Activated CD4-positive, alpha-beta T cell treated with anti-CD3 and anti-CD28 coated beads, Interleukin-2, Interleukin-4, amounts not matched to agents 100 ng/mL and 50 ng/mL, durations not matched to agents 16 hours and 8 hours (primary cell): ENCODE data around the gene SPACA5.
"Not testable (repeated sequence)": the region's sequence is repeated elsewhere in the genome, so short reads cannot be mapped to it uniquely, and the experiment has no call there.

Experiments
- DNase-seq: peaks from one replicate; pipeline ENCODE4 v3.0.0-alpha.2; 2020; ENCODE audit warnings: low spot score

The SPACA5 gene

DNA sequence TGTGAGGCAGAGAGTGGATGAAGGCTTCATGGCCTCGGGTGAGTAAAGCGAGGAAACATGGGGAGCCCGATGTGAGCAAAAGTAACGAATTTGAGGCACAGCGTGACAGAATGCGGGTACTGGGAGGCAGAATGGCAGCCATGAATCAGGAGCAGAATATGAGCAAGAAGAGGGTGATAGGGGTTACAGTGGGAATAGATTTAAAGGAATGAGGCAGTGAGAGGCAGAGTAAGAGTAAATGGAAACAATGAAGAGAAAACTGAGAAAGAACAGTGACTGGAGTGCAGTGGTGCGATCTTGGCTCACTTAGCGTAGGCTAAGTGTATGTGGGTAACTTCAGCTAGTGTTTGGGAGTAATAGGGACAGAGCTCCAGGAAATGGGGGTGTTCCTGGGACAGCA, at the start of gene SPACA5:
SPACA5 (plus strand) TSS at position 301 of the 400 bp plus-strand sequence. CDS start 815 bp downstream, outside the sequence.
- not testable (repeated sequence) for DNase-seq

- DNase-seq: not testable (repeated sequence)
Measured at GRCh38 chrX:47958206-47958605, 48.6 kb upstream of the SPACA5 start.

- DNase-seq: peak; percentile 3
Measured at GRCh38 chrX:47958761-47959342, 47.9 kb upstream of the SPACA5 start.

- DNase-seq: no peak
Measured at GRCh38 chrX:47960406-47960805, 46.4 kb upstream of the SPACA5 start.

- DNase-seq: not testable (repeated sequence)
Measured at GRCh38 chrX:47961830-47962229, 45.0 kb upstream of the SPACA5 start.

DNA sequence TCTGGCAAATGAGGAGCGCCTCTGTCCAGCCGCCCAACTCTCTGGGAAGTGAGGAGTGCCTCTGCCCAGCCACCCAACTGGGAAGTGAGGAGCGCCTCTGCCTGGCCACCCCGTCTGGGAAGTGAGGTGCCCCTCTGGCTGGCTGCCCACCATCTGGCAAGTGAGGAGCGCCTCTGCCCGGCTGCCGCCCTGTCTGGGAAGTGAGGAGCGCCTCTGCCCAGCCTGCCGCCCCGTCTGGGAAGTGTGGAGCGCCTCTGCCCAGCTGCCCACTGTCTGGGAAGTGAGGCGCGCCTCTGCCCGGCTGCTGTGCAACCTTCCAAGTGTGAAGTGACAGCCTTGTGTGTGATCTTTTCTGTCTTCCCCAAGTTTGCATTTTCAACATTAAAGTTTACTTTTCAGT, 41.3 kb upstream of the SPACA5 start:
- not testable (repeated sequence) for DNase-seq

- no peak for DNase-seq
Measured at GRCh38 chrX:47973235-47973634, 33.6 kb upstream of the SPACA5 start.

DNA sequence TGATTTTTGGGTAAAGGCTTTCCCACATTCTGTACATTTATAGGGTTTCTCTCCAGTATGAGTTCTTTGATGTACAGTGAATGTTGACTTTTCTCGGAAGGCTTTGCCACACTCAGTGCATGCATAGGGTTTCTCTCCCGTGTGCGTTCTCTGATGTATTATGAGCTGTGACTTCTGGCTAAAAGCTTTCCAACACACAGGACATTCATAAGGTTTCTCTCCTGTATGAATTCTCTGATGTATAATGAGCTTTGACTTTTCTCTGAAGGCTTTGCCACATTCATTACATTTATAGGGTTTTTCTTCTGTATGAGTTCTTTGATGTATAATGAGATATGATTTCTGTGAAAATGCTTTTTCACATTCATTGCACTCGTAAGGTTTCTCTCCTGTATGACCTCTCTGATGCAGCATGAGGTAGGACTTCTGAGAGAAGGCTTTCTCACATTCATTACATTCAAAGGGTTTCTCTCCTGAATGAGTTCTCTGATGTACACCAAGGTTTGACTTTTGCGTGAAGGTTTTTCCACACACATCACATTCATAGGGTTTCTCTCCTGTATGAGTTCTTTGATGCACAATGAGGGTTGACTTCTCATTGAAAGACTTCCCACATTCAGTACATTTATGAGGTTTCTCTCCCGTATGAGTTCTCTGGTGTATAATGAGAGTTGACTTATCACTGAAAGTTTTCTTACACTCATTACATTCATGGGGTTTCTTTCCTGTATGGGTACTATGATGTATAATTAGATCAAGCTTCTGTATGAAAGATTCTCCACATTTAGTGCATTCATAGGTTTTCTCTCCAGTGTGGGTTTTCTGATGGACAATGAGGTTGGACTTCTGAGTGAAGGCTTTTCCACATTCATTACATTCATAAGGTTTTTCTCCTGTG, 30.3 kb upstream of the SPACA5 start:
- no peak for DNase-seq

DNA sequence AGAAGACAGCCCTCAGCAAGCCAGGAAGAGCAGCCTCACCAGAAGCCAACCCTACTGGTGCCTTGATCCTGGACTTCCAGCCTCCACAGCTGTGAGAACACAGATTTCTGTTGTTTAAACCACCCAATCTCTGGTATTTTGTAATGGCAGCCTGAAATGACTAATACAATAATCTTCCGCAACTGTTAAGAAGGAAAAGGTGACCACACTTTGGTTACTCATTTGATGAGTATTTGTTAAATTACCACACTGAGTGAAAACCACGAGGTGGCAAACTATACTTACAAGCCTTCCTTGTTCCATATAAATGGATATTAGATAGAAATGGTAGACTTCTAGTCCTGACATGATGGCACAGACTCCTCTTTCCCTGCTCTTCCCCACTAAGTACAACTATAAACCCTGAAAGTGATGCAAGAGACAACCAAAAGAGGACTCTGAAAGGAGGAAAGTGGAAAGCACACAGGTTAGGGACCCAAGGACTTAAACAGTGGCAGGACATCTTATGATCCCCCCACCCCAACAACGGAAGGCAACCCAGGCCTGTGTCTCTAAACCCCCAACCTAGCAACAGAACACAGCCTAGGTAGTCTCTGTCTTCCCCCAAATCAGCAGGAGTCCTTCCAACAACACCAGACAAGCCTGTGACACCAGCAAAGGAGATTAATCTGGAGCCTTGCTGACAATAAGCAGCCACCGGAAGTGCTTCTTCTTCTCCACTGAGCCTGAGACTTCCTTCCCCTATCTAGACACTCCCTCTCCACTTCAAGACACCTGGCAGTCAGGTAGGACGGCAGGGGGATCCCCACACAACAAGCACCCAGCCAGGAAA, 15.3 kb upstream of the SPACA5 start:
- peak; percentile 52 for DNase-seq

DNA sequence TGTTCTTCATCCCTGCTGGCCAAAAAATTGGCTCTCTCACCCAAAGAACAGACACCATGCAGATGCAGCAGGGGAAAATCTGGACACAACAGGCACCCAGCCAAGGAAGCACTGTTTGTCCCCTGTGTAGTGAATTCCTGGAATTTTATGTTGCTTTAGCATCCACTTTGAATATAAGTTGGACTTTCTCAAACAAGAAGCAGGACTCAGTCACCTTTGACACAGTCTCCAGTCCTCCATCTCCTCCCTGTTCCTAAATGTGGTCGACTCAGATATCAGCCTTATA, 14.8 kb upstream of the SPACA5 start:
- DNase-seq: no peak

GRCh38 chrX:47992669-47993068, 14.1 kb upstream of the SPACA5 start:
- no peak for DNase-seq

DNA sequence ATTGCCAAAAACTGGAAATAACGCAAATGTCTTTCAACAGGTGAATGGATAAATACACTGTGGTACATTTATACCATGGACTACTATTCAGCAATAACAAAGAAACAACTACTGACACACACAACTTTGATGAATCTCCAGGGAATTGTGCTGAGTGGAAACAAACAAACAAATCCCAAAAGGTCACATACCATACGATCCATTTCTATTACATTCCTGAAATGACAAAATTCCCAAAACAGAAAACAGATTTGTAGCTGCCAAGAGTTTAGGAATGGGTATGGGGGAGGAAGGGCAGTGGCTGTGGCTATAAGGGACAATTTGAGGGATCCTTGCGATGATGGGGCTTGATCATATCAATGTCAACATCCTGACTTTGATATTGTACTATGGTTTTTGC, 5.5 kb upstream of the SPACA5 start:
- no peak for DNase-seq

- DNase-seq: no peak
Measured at GRCh38 chrX:48002319-48002718, 4.5 kb upstream of the SPACA5 start.

GRCh38 chrX:48002929-48003328, 3.9 kb upstream of the SPACA5 start:
- DNase-seq: no peak

- no peak for DNase-seq
Measured at GRCh38 chrX:48003367-48003757, 3.4 kb upstream of the SPACA5 start.

DNA sequence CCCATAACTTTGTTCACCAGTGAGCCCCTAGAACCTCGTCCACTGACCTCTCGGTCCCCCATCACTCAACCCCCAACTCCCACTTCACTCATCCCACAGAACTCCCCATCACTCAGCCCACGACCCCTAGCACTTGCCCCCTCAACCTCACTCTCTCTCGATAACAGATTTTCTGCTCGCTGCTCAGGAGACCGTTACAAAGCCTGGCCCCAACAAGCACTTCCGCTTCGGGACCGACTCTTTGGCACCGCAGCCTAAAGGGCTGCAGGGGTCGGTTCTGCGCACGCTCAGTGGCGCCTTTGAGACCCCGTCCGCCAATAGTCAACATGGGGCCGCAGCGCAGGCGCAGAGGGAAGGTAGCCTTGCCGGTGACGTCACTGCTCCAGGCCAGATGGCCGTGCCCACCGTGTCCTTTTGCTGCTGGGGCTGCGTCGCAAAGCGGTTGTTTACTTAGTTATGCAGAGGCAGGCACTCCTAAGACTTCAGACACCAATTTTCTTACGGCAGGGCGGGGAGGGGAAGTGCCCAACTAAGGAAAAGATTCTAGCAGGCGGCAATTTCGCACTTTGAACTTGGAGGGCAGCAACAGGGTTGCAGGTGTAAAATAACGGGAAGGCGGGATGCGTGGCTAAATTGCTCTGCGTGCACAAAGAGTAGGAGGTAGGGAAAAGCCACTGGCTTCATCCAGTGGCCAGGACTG, 2.9 kb upstream of the SPACA5 start, which contains the start of gene ZNF182:
ZNF182 (minus strand) TSS at position 232 of the 700 bp plus-strand sequence. CDS start 1,380 bp downstream, outside the sequence.
- DNase-seq: peak; percentile 89

GRCh38 chrX:48009445-48009960, 2.7 kb downstream of the SPACA5 start:
- not testable (repeated sequence) for DNase-seq

- not testable (repeated sequence) for DNase-seq
Measured at GRCh38 chrX:48016583-48017310, 10.0 kb downstream of the SPACA5 start.

DNA sequence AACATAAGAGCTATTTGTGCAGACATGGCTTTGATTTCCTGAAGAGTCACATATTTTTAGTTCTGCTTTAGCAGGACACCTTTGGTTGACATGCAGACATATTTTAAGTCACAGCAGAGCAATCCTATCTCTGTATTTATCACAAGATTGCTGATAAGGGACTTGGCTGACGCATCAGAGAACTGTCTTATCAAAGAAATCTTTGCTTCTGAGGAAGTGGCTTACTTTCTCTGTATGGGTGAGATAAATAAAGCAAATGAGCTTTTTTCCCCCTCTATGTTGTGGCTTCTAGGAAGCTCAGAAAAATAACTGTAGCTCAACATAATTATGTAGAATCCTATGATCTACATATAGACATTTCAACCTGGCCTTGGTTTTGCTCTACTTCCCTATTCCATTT, 13.1 kb downstream of the SPACA5 start:
- DNase-seq: not testable (repeated sequence)

- DNase-seq: not testable (repeated sequence)
Measured at GRCh38 chrX:48020472-48020871, 13.7 kb downstream of the SPACA5 start.
